Epidermal melanocyte (primary cell): ENCODE measurements around the gene GPR161.
"Not testable (repeated sequence)": the region's sequence is repeated elsewhere in the genome, so short reads cannot be mapped to it uniquely, and the experiment has no call there.

Experiments used
- DNase-seq: peaks from one replicate; pipeline ENCODE4 v3.0.0; 2011; ENCODE audit warnings: low spot score; ENCODE audit not compliant: insufficient read length

The GPR161 gene

DNA sequence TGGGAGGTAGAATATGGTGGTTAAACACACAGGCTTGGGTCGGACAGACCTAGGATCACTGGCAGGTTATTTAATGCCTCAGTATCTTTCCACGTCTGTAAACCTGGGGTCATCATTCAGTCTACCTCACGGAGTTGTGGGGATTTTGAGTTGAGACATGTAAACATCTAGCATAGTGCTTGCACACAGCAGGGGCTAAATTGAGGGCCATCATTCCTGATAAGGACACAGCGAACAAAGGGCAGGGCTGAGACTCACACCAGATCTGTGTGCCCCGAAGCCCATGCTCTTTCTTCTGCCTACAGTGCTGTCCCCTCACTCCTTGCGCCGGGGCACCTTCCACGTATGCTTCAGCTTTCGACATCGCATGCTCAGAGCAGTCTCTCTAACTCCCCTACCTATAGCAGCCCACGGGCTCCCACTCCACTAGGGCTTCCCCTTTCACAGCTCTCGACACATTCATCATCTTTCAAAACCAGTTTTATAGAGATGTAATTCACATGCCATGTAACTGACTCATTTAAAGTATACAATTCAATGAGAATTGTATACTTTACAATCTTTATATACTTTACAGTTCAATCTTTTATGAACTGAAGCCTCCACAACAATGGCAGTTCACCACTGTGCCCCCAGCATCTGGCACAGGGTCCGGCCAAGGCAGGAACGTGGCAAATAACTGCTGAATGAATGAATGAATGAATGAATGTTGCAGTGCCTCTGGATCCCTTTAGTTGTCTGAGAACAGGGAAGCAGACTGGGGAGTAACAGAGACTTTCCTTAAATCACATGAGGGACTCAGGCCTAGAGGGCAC lies 48.0 kb downstream of the GPR161 start:
- DNase-seq: no peak

DNA sequence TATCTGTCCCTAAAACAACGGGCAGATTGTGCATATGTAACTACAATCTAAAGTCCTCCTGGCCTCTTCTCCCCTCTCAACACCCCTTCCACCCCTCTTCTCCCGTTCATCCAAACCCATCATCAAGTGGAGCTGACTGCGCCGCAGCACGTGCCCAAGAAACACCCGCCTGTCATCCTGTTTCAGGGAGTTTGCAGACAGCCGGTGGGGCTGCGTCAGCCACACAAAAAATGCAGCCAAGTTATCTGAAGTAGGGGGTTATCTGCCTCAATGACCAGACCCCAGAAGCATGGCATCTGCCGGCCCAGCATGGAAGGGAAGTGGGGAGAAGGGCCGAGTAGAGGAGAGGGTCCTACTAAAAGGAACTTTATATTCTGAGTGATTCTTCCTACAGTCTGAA lies 49.0 kb downstream of the GPR161 start:
- no peak for DNase-seq

DNA sequence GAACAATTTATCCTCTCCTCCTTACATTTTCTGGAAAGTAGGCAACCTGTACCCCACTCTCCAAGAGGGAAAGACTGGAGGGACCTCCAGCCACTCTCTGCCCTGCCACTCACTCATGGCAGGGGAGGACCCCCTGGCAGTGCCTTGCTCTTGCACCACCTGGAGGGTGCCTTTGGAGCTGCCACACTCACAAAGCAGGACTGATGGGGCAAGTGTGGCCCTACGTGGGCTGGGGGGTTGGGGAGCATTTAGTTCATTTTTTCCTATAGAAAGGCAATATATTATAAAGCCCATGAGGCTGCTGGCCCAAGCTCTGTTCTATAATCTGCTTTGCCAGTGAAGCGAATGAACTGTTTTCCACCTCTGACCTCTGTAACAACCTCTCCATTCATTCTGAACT lies 50.3 kb downstream of the GPR161 start:
- DNase-seq: no peak

DNA sequence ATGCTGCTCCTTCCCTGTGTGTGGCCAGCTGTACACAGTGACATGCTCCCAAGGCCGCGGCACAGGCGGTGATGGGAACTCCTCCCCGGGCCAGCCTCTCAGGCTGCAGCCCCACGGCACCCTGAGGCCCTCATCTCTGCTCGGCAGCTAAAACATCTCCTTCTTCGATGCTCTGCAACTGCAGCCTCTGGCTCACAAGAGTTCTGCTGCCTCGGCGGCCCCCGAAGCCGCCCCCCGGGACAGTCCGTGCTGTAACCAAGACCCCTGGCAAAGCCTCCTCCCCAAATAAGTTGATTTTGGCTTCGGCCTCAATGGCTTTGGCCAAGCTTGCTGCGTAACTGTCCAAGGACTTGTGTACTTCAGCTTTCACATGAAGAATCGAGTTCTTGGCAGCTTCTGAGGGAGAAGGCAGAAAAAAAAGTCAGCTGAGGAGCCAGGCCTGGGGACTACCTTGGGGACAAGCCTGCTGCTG lies 51.3 kb downstream of the GPR161 start:
- no peak for DNase-seq

DNA sequence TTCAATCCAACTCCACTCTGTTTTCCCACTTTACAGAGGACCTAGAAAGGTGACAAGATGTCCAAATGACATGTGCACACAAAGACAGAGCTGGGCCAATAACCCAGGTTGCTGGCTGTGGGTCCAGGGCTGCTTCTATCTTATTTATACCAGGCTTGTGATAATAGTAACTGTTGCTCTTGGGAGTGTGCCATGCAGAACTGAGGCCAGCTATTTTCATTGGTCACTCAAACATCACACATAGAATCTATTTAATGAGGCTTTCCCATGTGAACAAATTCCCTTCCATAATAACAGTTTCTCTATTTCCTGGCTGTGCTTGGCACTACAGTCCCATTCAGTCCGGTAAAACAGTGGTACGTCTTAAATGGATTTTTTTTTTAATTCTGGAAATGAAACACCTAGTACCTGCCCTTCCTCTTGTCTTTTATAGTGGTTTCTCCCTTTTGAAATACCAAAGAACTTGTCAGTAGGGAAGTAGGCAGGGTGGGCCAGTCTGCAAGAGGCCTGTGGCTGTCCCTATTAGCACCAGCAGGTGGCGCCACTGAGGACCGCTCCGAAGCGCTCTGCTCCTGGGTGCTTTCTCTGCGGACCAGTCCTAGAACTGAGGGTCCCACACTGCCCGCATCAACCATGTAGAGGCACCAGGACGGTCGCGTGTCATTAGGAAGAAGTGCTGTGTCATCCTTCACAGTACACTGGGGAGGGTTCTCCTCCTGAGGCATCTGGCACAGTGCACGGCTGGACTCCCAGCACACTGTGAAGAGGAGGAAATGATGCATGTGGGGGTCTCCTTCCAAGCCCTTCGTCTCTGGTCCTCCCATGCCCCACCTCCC lies 52.1 kb downstream of the GPR161 start:
- DNase-seq: no peak

DNA sequence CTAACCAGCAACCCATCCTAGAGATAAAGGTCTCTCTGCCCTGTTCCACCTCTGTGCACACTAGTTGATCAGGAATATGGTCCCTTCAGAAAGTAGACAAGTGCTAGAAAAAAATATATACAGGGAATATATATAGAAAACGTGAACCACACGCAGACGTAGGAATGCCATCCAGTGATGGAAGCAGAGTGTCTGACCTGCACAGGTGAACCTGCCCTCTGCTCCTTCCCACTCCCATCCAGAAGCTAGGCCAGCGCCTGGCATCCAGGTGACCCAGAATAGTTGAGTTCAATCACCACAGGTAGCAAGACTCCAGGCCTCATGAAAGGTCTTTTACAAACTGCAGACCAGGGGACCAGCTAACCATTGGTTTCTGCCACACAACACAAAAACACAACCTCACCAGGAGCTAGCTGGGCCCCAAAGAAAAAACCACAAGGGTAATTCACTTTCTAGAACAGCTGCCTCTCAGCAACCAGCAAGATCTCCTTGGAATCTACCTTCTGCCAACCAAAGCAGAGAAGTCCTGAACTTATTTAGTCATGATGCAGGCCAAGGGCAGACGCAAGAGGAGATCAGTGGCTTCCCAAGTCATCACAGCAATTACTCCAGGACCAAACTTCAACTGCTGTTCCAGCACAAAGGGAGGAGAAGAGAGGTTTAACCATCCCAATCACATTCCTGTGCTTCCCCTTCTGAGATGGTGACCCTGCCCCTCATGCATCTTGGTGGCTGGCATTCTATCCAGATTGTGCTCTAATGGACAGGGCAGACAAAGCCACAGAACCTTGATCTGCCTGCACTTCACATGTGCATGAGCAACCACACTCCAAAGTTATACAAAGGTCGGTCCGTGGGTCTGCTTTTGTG lies 53.0 kb downstream of the GPR161 start:
- no peak for DNase-seq

DNA sequence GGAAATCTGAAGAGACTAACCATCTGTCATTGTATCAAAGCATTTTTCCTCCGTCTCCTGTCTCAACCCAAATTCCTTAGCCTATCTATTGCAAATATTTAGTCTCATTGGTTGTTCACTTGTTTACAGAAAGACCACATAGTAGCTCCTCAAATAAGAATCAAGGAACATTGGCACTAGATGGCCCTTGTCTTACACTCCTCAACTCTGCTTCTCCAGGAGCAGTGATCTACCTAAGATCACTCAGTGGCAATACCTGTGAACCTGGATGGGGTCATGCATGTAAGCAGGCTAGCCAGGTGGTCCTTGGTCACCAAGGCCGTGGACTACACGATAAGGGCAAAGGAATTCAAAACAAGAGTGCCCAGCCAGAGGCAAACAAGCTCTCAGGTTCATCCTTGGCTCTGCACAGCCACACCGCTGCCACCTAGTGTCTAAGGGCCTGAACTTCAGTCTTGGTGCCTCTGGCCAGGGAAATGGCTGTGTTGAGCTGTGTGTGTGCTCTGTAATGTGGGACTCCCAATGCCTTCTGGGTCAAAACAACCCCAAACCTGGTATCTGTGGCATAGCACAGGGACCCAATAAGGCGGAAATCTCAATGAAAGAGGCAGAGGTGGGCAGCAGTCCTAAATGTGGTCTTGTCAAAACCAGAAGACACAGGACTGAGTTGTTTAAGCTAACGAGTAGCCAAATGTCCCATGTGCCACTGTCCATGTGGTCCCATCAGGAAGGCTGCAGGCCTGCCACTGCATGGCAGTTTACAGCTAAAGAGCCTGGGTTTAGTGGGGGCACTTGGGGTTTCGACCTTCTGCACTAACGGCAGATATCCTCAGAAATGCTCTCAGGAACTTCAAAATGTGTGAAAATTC lies 54.5 kb downstream of the GPR161 start:
- peak; percentile 51 for DNase-seq

DNA sequence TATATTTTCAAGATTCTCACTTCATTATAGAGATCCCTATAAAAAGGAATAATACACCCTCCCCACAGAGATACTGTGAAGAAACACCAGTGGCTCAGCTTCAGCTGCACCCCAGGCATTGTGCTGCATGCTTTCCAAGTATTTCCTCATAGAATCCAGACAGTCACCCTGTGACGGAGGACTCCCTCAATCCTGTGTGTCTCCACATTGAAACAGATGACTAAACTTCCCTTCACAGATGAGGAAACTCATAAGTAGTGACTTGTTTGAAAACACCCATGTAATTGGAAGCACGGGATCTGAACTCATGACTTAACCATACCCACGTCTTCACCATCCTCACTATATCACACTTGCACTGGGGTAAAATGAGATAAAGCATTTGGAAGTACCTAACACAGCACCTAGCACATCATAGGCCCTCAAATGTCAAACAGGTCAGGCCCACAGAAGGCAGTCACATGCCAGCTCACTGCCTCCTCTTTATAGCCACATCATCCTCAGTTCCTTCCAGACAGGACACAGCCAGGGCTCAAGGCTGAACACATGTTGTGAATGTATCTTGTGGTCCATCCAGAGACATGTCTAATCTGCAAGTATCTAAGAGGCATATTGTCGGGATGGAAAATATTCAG lies 55.2 kb downstream of the GPR161 start:
- no peak for DNase-seq

DNA sequence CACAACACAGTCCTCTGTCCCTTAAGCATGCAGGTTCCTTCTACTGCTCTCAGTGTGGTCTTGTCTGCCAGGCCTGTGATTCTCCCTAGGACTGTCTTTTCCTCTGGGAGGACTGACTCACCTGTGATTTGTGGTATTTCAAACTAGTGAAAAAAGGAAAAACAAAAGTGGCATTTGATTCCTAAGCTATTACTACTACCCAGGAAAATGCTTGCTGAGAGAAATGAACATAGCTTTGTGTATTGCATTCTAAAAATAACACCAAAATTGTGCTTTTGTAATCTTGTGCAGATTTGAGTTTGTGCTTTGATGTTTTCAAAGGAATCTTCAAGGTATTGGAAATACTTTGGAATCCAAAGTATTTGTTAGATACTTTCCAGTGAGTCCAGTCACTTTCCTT lies 57.0 kb downstream of the GPR161 start:
- no peak for DNase-seq

DNA sequence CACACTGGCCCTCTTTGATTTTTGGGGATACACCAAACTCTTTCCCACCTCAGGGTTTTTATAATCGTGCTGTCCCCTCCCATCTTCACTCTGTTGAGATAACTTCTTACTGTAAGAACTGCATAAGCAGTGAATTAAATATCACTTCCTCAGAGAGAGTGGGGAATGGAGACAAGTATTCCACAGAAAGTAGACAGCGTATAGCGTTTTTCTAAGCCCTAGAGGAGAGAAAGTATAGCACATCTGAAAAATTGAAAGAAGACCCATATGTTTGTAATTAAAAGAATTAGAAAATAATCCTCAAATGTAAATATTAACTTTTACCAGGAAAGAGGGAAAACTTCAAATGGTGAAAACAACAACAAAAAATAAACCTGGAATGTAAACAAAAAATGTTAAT lies 67.3 kb downstream of the GPR161 start:
- no peak for DNase-seq

DNA sequence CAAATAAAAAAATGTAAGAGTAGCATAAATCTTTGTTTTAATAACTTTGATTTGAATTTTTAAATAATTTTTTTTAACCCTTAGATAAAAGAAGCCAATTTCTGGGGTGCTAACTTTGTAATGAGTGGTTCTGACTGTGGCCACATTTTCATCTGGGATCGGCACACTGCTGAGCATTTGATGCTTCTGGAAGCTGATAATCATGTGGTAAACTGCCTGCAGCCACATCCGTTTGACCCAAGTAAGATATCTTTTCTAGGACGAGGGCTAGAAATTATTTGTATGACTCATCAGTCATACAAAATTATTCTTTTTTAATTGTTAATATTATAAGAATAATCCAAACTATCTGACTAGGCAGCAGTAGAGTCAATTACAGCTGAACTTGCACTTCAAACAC lies 71.2 kb downstream of the GPR161 start:
- DNase-seq: no peak

DNA sequence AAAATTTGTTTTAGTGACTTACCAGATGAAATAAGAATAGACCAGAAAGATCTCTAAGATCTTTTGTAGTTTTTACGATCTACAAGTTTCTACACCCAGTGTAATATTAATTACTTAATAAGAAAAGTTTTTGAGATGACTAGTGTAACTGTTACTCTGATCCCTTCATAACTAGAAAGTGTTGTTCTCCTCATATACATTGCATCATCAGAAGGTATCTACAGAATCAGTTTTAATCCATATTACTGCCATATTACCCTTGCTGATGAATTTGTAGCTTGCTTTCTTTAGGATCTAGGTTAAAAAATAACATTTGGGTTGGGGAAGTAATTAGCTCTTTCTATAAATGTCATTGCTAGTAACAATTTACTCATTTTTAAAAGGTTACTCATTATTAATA lies 72.5 kb downstream of the GPR161 start:
- DNase-seq: no peak

DNA sequence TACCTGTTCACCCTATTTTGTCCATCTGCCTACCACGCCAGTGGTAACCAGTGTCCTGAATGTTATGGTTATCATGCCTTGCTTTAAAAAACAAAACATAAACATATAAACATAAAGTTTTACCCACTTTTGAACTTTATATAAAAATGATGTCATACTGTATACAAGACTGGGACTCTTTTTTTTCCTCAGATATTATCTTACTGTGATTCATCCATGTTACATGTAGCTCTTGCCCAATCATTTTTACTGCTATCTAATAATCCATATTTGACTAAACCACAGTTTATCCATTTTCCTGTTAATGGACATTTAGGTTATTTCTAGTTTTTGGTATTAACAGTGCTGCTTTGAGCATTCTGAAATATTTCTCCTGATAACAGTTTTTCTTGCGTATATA lies 78.8 kb downstream of the GPR161 start:
- no peak for DNase-seq

DNA sequence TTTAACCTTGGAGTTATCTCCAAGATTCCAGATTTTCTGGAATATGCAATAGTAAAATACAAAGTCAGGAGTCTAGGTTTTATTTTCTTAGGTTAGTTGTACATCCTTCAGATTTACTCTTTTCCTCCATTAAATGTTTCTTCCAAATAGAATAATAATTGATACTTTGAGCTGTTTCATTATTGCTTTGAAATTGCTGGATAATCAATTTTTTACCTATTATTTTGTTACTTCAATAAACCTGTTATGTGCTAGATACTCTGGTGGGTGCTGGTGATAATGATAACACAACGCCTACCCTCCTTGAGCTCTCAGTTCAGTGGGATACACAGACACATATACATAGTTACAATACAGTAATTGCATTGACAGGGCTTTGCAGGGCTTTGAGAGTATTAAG lies 79.4 kb downstream of the GPR161 start:
- no peak for DNase-seq

DNA sequence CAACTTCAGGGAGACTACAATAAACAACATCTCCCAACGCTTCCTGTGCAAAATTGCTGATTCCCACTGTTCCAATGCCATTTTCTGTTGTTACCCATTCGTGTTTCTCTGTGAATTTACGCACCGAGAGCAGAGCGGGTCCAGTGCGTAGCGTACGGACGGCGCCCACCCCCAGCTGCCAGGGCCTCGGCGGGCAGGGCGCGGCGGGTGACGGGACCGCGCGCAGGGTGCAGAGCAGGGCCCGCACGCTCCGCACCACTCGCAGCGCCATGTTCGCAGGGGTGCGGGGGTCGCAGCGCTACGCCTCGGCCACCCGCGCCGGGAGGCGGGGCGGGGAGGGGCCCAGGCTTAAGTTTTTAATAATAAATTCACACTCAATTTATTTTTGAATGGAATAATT lies 80.6 kb downstream of the GPR161 start:
- not testable (repeated sequence) for DNase-seq

DNA sequence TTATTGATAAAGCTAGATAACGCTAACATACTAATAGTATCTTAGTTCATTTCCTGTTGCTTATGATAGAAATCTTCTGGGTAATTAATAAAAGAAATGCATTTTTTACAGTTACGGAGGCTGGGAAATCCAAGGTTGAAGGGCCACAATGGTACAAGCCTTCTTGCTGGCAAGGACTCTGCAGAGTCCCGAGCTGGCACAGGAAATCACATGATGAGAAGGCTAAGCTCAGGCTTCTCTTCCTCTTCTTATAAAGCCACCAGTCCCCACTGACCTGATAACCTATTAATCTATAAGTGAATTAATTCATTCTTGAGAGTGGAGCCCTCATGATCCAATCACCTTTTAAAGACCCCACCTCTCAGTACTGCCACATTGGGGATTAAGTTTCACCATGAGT lies 82.6 kb downstream of the GPR161 start:
- DNase-seq: no peak

DNA sequence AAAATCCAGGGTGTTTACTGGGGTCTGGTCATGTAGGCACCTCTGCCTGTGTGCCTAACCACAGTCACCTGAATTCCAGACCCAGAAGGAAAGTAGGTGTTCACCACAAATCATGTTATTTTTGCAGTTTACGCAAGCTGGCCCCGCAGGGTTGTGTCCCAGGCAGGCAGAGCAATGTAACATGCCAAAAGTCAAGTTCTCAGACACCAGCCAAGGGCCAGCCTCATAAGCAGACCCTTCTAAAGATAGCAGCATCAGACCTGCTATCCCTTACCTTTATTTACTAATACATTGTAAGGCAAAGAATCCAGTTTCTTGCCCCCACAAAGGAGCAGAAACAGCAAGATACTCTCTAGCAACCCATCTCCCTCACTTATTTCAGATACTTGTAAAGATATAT lies 83.0 kb downstream of the GPR161 start:
- no peak for DNase-seq

DNA sequence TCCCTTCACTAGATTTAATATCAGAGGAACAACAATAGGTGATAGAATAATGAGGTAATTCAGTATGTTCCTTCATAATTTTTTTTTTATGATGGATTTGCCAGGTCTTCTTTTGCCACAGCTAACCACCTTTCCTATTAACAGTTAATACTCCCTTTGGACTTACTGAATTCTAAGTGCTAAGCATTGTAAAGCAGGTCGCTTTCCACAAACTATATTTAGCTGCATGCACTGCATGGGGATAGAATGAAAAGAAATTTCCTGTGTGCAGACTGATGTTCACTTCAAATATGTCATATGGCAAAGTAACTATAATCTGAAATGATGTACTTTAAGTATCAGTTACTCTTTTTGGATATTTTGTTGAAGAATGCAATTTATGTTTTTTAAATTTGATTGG lies 85.8 kb downstream of the GPR161 start:
- no peak for DNase-seq

DNA sequence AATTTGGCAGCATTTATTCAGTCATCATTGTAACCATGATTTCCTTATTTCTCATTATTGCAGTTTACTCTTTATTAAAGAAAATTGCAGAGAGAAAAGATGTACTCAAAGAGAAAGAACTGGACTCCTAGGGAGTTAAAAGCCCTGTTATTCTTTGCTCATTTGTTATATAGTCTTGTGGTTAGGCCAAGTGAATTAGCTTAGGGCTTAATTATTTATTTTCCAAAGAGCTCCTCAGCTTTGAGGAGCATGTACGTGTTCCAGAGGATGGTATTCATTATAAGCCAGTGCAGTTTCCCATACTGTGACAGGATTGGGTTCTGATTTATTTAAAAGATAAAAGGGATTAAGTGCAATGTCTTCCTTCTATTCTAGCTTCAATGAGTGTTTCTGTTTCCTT lies 86.4 kb downstream of the GPR161 start:
- no peak for DNase-seq

DNA sequence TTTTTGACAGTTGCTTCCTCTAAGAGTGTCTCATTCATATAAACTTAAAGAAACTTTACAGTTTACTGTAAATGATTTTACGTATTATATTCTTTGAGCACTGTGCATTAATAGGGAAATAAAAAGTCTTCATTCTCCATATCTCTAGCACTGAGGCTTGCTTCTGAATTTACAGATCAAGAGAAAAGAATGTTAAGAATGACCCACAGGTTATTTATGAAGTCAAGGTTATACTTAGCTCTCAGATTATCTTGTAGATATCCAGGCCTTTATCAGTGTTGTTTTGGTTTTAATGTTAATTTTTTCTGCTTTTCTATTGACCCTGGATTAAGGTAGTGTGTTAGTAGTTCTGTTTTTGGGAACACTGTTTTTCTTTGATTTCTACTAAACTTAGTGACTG lies 91.4 kb downstream of the GPR161 start:
- DNase-seq: no peak
